ENCODE results near the gene NEU4.

Gene NEU4

GRCh38 chr2:241853651-241854341 is 44.8 kb downstream of the NEU4 start:
- FAIRE-seq: no peak

- no peak for FAIRE-seq
Observed at GRCh38 chr2:241854342-241855244, 45.6 kb downstream of the NEU4 start.

GRCh38 chr2:241855245-241855887 is 46.4 kb downstream of the NEU4 start:
- FAIRE-seq: no peak

DNA sequence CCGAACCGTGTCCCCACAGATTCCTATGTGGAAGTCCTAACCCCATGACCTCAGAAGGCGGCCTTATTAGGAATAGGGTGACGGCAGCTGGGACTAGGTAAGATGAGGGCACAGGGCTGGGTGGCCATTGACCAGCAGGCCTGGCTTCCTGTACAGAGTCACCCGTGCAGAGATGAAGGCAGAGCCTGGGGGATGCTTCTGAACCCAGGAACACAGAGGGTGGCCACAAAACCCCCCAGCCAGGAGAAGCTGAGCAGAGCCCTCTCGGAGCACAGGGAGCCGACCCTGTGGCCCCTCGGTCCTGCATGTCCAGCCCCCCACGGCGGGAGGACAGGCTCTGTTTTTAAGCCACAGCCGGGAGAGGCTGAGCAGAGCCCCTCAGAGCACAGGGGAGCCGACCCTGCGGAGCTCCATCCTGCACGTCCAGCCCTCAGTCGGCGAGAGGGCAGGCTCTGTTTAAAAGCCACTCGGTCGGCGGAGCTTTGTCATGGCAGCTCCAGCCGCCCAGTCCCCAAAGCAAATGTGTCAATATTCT is 47.0 kb downstream of the NEU4 start:
- FAIRE-seq: no peak

DNA sequence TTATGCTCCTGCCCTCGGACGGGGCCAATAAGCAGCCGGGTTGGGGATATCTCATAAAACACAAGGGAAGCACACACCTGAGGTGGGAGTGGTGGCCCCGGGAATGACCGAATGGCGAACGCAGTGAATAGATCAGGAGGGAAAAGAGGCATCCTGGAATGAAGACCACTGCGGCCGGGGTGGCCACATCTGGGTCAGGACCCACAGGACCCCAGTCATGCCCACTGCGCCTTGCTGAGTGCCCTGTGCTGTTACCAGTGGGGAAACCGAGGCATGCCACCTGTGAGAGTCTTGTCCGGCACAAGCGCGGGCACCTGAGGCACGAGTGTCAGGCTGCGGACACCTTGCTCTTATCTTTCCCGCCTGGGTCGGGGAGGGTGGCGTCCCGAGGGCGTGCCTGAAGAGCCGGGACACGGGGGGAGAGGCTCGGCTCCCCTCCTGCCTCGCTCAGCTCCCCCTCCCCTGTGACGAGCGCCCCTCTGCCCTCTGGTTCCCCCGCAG is 48.1 kb downstream of the NEU4 start:
- FAIRE-seq: no peak

- FAIRE-seq: no peak
Observed at GRCh38 chr2:241857572-241858121, 48.7 kb downstream of the NEU4 start.

DNA sequence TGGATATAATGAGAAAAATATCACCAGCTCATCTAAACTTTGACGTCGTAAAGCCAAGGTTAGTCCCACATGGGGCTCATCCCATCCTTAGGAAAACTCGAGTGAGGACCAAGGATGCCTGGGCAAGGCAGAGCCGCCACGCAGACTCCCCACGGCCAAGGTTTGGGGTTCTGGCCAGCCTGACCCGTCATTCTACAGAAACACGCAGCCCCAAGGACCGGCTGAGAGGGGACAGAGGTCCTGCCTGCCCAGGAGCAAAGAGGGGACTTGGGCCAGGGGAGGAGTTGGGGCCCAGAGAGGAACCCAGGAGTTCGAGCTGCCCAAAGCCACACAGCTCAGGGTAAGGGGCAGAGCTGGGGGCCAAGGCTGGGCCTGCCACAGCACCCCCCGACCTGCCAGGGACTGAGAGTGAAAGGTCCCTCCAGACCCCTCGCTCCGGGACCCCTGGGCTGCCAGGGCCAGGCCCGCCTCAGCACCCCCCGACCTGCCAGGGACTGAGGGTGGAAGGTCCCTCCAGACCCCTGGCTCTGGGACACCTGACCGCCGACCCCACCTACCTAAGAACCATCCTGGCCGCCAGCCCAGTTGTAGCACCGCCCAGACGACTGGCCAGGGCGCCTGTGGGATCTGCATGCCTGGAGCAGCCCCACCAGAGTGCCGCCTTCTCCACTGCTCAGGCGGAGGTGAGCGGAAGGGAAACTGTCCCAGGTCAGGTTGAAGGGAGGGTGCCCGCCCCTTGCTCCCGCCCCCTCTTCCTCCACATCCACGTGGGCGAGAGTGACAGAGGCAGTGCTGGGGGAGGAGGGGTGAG is 49.4 kb downstream of the NEU4 start, which contains the start of gene PDCD1:
Gene PDCD1, minus strand, starts transcription at position 689 of the 811 bp plus-strand sequence. Its CDS starts 56 bp downstream, at position 633.
- no peak for FAIRE-seq

DNA sequence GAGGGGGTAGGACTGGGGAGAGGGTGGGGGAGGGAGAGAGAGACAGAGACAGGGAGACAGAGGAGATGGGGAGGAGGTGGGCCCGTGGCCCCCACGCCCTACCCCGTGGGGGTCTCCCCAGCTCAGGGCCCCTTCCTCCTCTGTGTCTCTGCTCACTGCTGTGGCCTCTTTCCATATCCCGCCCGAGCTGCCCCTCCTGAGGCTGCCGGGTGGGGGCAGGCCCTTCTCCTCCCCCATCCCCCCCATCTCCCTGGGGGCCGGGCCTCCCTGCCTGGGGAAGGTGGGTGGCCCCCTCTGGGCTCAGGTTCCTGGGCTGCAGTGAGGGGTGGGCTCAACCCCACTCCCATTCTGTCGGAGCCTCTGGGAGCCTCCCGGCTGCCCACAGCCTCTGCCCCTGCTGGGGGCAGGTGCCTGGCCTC is 50.0 kb downstream of the NEU4 start:
- FAIRE-seq: no peak

- FAIRE-seq: no peak
Observed at GRCh38 chr2:241859436-241860183, 50.6 kb downstream of the NEU4 start.

DNA sequence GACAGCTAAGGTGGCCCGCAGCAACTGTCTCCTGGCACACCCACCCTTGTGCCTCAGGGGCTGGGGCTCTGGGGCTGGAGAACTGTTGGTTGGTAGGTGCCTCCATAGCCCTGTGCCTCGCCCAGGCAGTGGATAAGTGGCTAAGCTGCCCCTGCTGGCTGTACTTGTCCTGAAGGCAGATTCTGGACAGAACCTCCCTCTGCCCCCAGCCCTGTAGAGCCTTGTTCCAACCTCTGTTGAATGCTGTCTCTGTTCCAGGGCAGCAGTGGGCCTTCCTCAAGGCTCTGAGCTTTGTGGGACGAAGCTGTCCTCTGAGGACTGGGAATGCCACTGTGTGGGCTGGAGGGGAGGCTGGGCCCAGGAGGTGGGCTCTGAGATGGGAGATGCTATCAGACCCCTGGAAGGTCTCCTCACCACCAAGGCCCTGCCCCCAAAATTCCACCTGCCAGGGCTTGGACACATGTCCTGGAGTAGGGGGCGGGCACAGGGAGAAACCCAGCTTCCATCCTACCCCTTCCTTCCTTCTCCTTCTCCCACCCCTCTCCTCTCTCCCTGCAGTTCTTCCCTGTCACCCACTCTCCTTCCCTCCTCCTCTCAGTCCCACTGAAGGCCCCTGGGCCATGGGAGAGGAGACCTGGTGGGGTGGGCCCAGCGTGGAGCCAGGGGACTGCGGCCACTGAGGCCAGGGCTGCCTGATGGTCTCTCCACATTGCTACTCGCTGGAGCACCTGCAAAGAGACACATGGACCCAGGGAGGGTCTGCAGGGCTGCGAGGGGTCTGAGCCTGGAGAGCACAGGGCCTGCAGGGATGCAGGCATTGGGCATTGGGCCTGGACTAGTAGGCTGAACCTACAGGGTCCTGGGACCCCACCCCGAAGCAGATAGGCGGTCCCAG is 51.4 kb downstream of the NEU4 start:
- no peak for FAIRE-seq

DNA sequence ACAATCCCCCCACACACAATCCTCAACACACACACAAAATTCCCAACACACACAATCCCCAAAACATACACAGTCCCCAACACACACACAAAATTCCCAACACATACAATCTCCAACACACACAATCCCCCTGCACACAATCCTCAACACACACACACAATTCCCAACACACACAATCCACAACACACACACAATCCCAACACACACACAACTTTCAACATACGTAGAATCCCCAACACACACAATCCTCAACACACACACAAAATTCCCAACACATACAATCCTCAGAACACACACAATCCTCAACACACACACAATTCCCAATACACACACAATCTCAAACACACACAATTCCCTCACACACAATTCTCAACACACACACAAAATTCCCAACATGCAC is 52.3 kb downstream of the NEU4 start:
- no peak for FAIRE-seq

DNA sequence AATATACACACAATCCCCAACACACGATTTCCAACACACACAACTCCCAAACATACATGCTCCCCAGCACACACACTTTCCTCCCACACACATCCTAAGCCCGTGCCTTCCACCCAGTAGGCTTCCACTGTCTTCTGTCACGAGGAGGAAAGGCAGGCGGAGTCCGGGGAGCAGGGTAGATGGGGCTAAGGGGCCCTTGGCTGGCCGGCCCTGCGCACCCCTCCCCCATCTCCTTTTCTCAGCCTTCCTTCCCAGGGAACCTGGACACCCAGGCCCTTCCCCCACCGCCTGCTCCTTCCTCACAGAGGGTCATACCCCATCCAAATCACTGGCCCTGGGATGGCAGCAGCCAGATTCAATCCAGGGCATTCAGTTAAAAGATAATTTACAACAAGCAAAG is 53.1 kb downstream of the NEU4 start:
- FAIRE-seq: no peak

- FAIRE-seq: no peak
Observed at GRCh38 chr2:241862775-241863535, 54.0 kb downstream of the NEU4 start.

GRCh38 chr2:241863536-241863954 is 54.6 kb downstream of the NEU4 start:
- no peak for FAIRE-seq

- no peak for FAIRE-seq
Observed at GRCh38 chr2:241864168-241864849, 55.3 kb downstream of the NEU4 start.

DNA sequence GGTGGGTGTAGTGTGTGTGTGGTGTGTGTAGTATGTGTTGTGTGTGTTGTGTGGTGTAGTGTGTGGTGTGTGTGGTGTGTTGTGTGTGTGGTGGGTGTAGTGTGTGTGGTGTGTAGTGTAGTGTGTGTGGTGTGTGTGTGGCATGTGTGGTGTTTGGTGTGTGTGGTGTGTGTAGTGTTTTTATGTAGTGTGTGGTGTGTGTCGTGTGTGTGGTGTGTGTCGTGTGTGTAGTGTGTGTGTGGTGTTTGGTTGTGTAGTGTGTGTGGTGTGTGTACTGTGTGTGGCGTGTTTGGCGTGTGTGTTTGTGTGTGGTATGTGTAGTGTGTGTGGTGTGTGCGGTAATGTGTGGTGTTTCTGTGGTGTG is 55.8 kb downstream of the NEU4 start:
- no peak for FAIRE-seq

- no peak for FAIRE-seq
Observed at GRCh38 chr2:241865416-241865956, 56.5 kb downstream of the NEU4 start.
